Astrocyte (in vitro differentiated cells and primary cell): ENCODE data around the gene CLEC16A.

Source experiments
- EZH2 ChIP-seq: IDR thresholded peaks from 2 replicates; pipeline ENCODE4 v1.6.1; 2012; ENCODE audit warnings: mild to moderate bottlenecking, low read length, inconsistent platforms; ENCODE audit not compliant: insufficient read depth
- TF ChIP-seq, protein P1 (sequence below): IDR thresholded peaks from 2 replicates; pipeline ENCODE4 v1.5.1; 2011; ENCODE audit warnings: low read depth, mild to moderate bottlenecking, inconsistent platforms, low read length, moderate library complexity; ENCODE audit not compliant: insufficient read depth

DNA sequence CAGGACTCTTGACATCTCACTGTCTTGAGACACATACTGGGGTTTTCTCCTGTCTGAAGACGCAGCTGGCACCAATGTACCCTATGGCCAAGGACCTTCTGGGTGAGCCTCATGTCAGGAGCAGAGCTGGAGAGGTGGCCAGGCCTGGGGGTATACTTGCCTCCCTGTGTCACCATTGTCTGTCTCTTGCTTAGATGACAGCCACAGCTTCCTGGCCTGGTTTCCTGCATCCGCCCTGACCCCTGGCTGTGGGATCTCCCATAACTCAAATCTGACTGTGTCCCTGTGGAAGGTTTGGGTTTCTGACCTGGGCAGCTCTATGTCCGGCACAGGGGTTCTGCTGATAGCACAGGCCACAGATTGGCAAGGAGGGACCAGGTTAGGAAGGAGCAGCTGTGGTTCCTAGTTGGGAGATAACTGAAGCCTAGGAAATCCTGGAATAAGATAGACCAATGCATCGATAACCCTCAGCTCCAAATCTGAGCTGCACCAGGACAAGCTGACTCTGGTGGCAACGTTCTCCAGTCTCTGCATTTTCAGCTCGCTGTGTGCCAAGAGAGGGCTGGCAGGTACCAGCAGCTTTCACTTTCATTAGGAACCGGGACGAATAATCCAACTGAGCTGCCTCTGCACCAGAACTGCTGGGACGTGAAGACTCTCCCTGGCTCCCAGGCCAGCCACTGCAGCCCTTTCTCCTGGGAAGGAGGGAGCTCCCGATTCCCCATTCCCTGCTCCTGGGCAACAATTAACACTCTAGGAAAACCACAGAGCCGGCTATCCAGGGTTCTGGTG, 7.1 kb upstream of the CLEC16A start:
- TF ChIP-seq, protein P1, sequence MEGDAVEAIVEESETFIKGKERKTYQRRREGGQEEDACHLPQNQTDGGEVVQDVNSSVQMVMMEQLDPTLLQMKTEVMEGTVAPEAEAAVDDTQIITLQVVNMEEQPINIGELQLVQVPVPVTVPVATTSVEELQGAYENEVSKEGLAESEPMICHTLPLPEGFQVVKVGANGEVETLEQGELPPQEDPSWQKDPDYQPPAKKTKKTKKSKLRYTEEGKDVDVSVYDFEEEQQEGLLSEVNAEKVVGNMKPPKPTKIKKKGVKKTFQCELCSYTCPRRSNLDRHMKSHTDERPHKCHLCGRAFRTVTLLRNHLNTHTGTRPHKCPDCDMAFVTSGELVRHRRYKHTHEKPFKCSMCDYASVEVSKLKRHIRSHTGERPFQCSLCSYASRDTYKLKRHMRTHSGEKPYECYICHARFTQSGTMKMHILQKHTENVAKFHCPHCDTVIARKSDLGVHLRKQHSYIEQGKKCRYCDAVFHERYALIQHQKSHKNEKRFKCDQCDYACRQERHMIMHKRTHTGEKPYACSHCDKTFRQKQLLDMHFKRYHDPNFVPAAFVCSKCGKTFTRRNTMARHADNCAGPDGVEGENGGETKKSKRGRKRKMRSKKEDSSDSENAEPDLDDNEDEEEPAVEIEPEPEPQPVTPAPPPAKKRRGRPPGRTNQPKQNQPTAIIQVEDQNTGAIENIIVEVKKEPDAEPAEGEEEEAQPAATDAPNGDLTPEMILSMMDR = no peak
- no peak for TF ChIP-seq EZH2
